HepG2 (cell line): ENCODE data around the gene EHBP1. TPM values are rescaled to one million over a fixed set of nuclear protein-coding genes. Genes with fewer than 3 reads are reported as not detected.

Experiments used
- ATAC-seq: fragments of 200-7000 bp; cut with Tn5 transposase; 3 replicates; pipeline ENCODE4 v1.9.1; 2020; ENCODE audit warnings: mild to moderate bottlenecking, moderate library complexity
- BruUV-seq: library from RNA; stranded (reverse); fragments of 400-500 nt; replicated peaks from 2 replicates; lab custom pipeline; 2021; lab: Mats Ljungman, UMichigan
- CTCF ChIA-PET: fragments of 300-600 bp; formaldehyde crosslinking; extraction: SDS; loops from one replicate; lab custom pipeline; 2021; ENCODE audit warnings: low total read pairs, inconsistent platforms, low intra/inter-chr PET ratio; lab: Yijun Ruan, JAX
- POLR2A ChIA-PET: fragments of 350-600 bp; sonication (Branson Sonifier 250); formaldehyde crosslinking; loops from one replicate; lab custom pipeline; 2020; ENCODE audit warnings: antibody characterized with exemption, inconsistent platforms; lab: Yijun Ruan, JAX
- DNase-seq: peaks from one replicate; pipeline ENCODE4 v3.0.0-alpha.2; 2015; ENCODE audit warnings: low spot score
- FAIRE-seq: peaks from 3 replicates; lab custom pipeline; 2011; peaks lifted over from hg19 to GRCh38; lab: Jason Lieb, UNC
- H2AFZ ChIP-seq: one replicate; pipeline ENCODE4 v1.6.1; 2011; ENCODE audit warnings: low read length, inconsistent platforms
- H3K27ac ChIP-seq: fragments of 300-600 bp; 3 replicates; pipeline ENCODE4 v1.8.0; 2011; ENCODE audit warnings: mixed run types, mild to moderate bottlenecking, mixed read lengths, low read length, inconsistent platforms; ENCODE audit not compliant: insufficient read depth; ENCODE audit errors: extremely low read length
- H3K27me3 ChIP-seq, 2 experiments: fragments of 200-600 bp in 1 of 2; 2 replicates in 1 of 2; 3 replicates in 1 of 2; pipeline versions ENCODE4 v1.6.0 to v1.8.0; 2011; ENCODE audit warnings: low read length in 2 of 2, mild to moderate bottlenecking in 2 of 2, moderate library complexity in 2 of 2, inconsistent platforms in 1 of 2; ENCODE audit not compliant: insufficient read depth in 2 of 2, control insufficient read depth in 1 of 2
- H3K36me3 ChIP-seq, 2 experiments: fragments of 200-600 bp in 1 of 2; replicated peaks in 1 of 2; 2 replicates in 1 of 2; 3 replicates in 1 of 2; pipeline versions ENCODE4 v1.5.1 to v1.8.0; 2011; ENCODE audit warnings: low read length in 2 of 2, inconsistent platforms in 1 of 2; ENCODE audit not compliant: insufficient read depth in 2 of 2, control insufficient read depth in 1 of 2
- H3K4me1 ChIP-seq: 2 replicates; pipeline ENCODE4 v1.5.1; 2012; ENCODE audit warnings: low read length, inconsistent platforms; ENCODE audit not compliant: insufficient read depth
- H3K4me2 ChIP-seq: 2 replicates; pipeline ENCODE4 v1.6.0; 2011; ENCODE audit warnings: low read depth, low read length, inconsistent platforms
- H3K4me3 ChIP-seq, 3 experiments: fragments of 200-600 bp in 1 of 3; sonication (generic), shearing (Covaris generic) in 1 of 3; replicated peaks in 1 of 3; 2 replicates each; pipeline ENCODE4 v1.5.1; 2011 to 2016; ENCODE audit warnings: low read length in 3 of 3, inconsistent platforms in 2 of 3, low read depth in 2 of 3, mild to moderate bottlenecking in 2 of 3, control low read depth in 1 of 3, mixed read lengths in 1 of 3; ENCODE audit not compliant: insufficient read depth in 1 of 3
- H3K79me2 ChIP-seq: one replicate; pipeline ENCODE4 v1.6.1; 2011; ENCODE audit warnings: low read length, inconsistent platforms; ENCODE audit not compliant: insufficient read depth
- H3K9ac ChIP-seq: 2 replicates; pipeline ENCODE4 v1.6.0; 2011; ENCODE audit warnings: mild to moderate bottlenecking, low read depth, low read length, inconsistent platforms; ENCODE audit not compliant: insufficient read depth
- H3K9me3 ChIP-seq: 2 replicates; pipeline ENCODE4 v1.5.1; 2012; ENCODE audit warnings: mild to moderate bottlenecking, low read length
- H4K20me1 ChIP-seq: 2 replicates; pipeline ENCODE4 v1.6.0; 2011; ENCODE audit warnings: inconsistent platforms, mild to moderate bottlenecking, low read length, moderate library complexity; ENCODE audit not compliant: insufficient read depth
- DMAP1 ChIP-seq: IDR thresholded peaks from 2 replicates; pipeline ENCODE4 v1.6.1; 2016
- LCORL ChIP-seq, 2 experiments: fragments of 450-650 bp in 1 of 2; sonication (generic) in 1 of 2; formaldehyde crosslinking in 1 of 2; IDR thresholded peaks; 2 replicates each; pipeline versions ENCODE4 v1.5.0 to v1.6.1; 2017 to 2020; ENCODE audit warnings: antibody characterized with exemption in 1 of 2, missing genetic modification reagents in 1 of 2
- SMAD3 ChIP-seq: sonication (generic); formaldehyde crosslinking; IDR thresholded peaks from 2 replicates; pipeline ENCODE4 v1.4.0; 2020; ENCODE audit warnings: missing genetic modification reagents
- ZNF264 ChIP-seq: sonication (generic); formaldehyde crosslinking; IDR thresholded peaks from 2 replicates; pipeline ENCODE4 v1.4.0; 2020; ENCODE audit warnings: missing genetic modification reagents
- ZNF350 ChIP-seq: sonication (generic); formaldehyde crosslinking; IDR thresholded peaks from 2 replicates; pipeline ENCODE4 v1.4.0; 2020; ENCODE audit warnings: mild to moderate bottlenecking, low read depth, missing genetic modification reagents, borderline replicate concordance
- WGBS: methylation state at CpG from one replicate; pipeline ENCODE4 v1.1.6; 2017; ENCODE audit warnings: low lambda C conversion rate; 5-methylcytosine and 5-hydroxymethylcytosine counted together
- in situ Hi-C: cut with HindIII; loops from 2 replicates; pipeline ENCODE4 v1.10.0; 2017; ENCODE audit warnings: low pct_unique_long_range_greater_than_20kb; ENCODE audit not compliant: extremely low pct_ligation_motif_present
- intact Hi-C: fragments of 100-400 bp; cut with micrococcal nuclease; formaldehyde crosslinking; loops from one replicate; pipeline ENCODE4 v1.10.0; 2022; ENCODE audit not compliant: unreplicated experiment
- polyA plus RNA-seq, 8 experiments: library from polyadenylated mRNA; depleted of rRNA in 3 of 8; stranded (reverse) in 7 of 8; unstranded in 1 of 8; fragments of >200 nt; fragmentation: Illumina TruSeq in 4 of 8; extraction: Trizol in 4 of 8; gene quantifications; 2 replicates each; pipeline versions ENCODE4 v1.2.1 to v1.2.3, GENCODE V29; 2011 to 2016; ENCODE audit warnings: low read depth in 4 of 8, missing spikeins in 1 of 8, mixed read lengths in 1 of 8; ENCODE audit not compliant: insufficient read depth in 1 of 8
- total RNA-seq, 5 experiments: library from RNA; depleted of rRNA; stranded (reverse); fragments of >200 nt; fragmentation: Illumina TruSeq; extraction: Trizol; gene quantifications; 2 replicates each; pipeline ENCODE4 v1.2.3, GENCODE V29; 2016; ENCODE audit warnings: low read depth in 1 of 5
- TF ChIP-seq, protein P1 (sequence below): sonication (generic); formaldehyde crosslinking; IDR thresholded peaks from 2 replicates; pipeline ENCODE4 v1.4.0; 2020; ENCODE audit warnings: mild to moderate bottlenecking, missing genetic modification reagents
- TF ChIP-seq, protein P2 (sequence below): sonication (generic); formaldehyde crosslinking; IDR thresholded peaks from 2 replicates; pipeline ENCODE4 v1.5.0; 2020; ENCODE audit warnings: missing genetic modification reagents
- TF ChIP-seq, protein P3 (sequence below): IDR thresholded peaks from 2 replicates; pipeline ENCODE4 v1.6.1; 2016; ENCODE audit warnings: mild to moderate bottlenecking
- TF ChIP-seq, protein P4 (sequence below): sonication (generic); formaldehyde crosslinking; IDR thresholded peaks from 2 replicates; pipeline ENCODE4 v1.5.1; 2020; ENCODE audit warnings: missing genetic modification reagents, mild to moderate bottlenecking, borderline replicate concordance

EHBP1 gene
- total and polyA plus RNA-seq, 2 of the 13 experiments (the other 11 are each of a cell fraction or from before 2014, with no cell fraction given) = 93.5 to 146 TPM

DNA sequence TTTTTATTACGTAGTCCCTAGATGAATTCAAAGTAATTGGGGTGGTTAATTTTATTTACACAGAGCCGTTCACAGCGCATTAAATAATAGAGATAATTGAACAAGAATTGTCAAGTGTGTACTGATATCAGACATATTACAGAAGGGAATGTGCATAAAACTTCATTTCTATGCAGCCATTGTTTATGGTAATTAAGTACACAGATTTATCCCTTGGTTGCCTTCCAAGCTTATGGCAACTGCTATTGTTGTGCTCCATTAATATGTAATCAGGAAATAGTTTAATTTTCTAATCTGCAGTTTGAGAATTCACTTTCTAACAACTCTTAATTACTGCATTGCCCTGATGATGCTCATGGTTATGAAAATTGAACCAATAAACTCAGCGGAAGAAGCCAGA, 297.8 kb downstream of the EHBP1 start:
- 98% methylated on average over 4 of the region's 4 CpGs for WGBS

More for the DNA sequence above, 297.8 kb downstream of the EHBP1 start:
- BruUV-seq = no TSS peak
- FAIRE-seq (no peak), ATAC-seq (no peak), DNase-seq (no peak)
- Histone ChIP-seq H3K27ac (no peak overlapping the region), H3K27me3 (no peaks in the 10 kb centered on the region), H2AFZ (no peak overlapping the region), H3K4me1 (no peaks in the 10 kb centered on the region), H3K9ac (no peak overlapping the region), H3K9me3 (no peaks in the 10 kb centered on the region), H3K79me2 (no peaks in the 10 kb centered on the region), H3K4me3 (no peak overlapping the region), H3K4me2 (no peak overlapping the region), H4K20me1 (no peaks in the 10 kb centered on the region), H3K36me3 (peaks cover 13 to 74% of the 10 kb centered on the region in 2 experiments; a peak in 4 of 5 replicates)
- POLR2A ChIA-PET = no interaction called here
- intact Hi-C loops (no loop called here), in situ Hi-C loops (no loop called here)
- CTCF ChIA-PET = no interaction called here
- TF ChIP-seq, protein P1, sequence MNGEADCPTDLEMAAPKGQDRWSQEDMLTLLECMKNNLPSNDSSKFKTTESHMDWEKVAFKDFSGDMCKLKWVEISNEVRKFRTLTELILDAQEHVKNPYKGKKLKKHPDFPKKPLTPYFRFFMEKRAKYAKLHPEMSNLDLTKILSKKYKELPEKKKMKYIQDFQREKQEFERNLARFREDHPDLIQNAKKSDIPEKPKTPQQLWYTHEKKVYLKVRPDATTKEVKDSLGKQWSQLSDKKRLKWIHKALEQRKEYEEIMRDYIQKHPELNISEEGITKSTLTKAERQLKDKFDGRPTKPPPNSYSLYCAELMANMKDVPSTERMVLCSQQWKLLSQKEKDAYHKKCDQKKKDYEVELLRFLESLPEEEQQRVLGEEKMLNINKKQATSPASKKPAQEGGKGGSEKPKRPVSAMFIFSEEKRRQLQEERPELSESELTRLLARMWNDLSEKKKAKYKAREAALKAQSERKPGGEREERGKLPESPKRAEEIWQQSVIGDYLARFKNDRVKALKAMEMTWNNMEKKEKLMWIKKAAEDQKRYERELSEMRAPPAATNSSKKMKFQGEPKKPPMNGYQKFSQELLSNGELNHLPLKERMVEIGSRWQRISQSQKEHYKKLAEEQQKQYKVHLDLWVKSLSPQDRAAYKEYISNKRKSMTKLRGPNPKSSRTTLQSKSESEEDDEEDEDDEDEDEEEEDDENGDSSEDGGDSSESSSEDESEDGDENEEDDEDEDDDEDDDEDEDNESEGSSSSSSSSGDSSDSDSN (CRISPR knock-in tag) = no peak
- TF ChIP-seq, protein P2, sequence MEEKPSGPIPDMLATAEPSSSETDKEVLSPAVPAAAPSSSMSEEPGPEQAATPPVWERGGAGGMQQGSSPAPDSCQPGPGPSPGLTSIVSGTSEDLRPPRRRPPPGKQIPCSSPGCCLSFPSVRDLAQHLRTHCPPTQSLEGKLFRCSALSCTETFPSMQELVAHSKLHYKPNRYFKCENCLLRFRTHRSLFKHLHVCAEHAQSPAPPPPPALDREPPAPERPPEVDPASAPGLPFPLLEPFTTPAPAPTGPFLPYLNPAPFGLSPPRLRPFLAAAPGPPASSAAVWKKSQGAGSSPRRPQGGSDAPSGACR (CRISPR knock-in tag) = no peak
- TF ChIP-seq SMAD3 (CRISPR knock-in tag) (no peak), ZNF264 (CRISPR knock-in tag) (no peak), DMAP1 (CRISPR knock-in tag) (no peak), LCORL (IDR thresholded peaks at IDR 0.05) (no peak), LCORL (CRISPR knock-in tag; IDR thresholded peaks at IDR 0.05) (no peak), ZNF350 (CRISPR knock-in tag) (no peak)
- TF ChIP-seq, protein P3, sequence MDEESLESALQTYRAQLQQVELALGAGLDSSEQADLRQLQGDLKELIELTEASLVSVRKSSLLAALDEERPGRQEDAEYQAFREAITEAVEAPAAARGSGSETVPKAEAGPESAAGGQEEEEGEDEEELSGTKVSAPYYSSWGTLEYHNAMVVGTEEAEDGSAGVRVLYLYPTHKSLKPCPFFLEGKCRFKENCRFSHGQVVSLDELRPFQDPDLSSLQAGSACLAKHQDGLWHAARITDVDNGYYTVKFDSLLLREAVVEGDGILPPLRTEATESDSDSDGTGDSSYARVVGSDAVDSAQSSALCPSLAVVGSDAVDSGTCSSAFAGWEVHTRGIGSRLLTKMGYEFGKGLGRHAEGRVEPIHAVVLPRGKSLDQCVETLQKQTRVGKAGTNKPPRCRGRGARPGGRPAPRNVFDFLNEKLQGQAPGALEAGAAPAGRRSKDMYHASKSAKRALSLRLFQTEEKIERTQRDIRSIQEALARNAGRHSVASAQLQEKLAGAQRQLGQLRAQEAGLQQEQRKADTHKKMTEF (CRISPR knock-in tag) = no peak
- TF ChIP-seq, protein P4, sequence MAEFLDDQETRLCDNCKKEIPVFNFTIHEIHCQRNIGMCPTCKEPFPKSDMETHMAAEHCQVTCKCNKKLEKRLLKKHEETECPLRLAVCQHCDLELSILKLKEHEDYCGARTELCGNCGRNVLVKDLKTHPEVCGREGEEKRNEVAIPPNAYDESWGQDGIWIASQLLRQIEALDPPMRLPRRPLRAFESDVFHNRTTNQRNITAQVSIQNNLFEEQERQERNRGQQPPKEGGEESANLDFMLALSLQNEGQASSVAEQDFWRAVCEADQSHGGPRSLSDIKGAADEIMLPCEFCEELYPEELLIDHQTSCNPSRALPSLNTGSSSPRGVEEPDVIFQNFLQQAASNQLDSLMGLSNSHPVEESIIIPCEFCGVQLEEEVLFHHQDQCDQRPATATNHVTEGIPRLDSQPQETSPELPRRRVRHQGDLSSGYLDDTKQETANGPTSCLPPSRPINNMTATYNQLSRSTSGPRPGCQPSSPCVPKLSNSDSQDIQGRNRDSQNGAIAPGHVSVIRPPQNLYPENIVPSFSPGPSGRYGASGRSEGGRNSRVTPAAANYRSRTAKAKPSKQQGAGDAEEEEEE (CRISPR knock-in tag) = no peak
